Ovary (tissue), 3 donors: ENCODE measurements around the gene LIMS2.

Experiments used
- CTCF ChIP-seq, 3 donors: fragments of 450-650 bp in 2 of 3; fragments of 200-600 bp in 1 of 3; IDR thresholded peaks; one replicate each; pipeline versions ENCODE4 v1.5.1 to v1.8.0; 2016 to 2022; ENCODE audit warnings: antibody characterized with exemption in 3 of 3, mild to moderate bottlenecking in 1 of 3
- EP300 ChIP-seq: sonication (generic); formaldehyde crosslinking; IDR thresholded peaks from one replicate; pipeline ENCODE4 v1.6.1; 2017; ENCODE audit warnings: antibody characterized with exemption
- donor health status: DM: no; HTN: no; CAD: no.

GRCh38 chr2:127592761-127593227 is 82.5 kb downstream of the LIMS2 start:
- TF ChIP-seq CTCF (IDR thresholded peaks at IDR 0.05) (no peak), EP300 (no peak)
